K562 (cell line): ENCODE measurements around the gene SUDS3. TPM values are rescaled to one million over a fixed set of nuclear protein-coding genes. Genes with fewer than 3 reads are reported as not detected.

Experiments
- CXXC5 ChIP-seq: fragments of 250-450 bp; sonication (Bioruptor Pico); IDR thresholded peaks from 2 replicates; pipeline ENCODE4 v1.8.0; 2022; ENCODE audit warnings: inconsistent platforms, mild to moderate bottlenecking, moderate library complexity
- HMG20A ChIP-seq: fragments of 450-650 bp; formaldehyde crosslinking; conservative IDR thresholded peaks from 2 replicates; pipeline ENCODE4 v1.4.0; 2020; ENCODE audit warnings: mild to moderate bottlenecking, mixed read lengths
- KAT7 ChIP-seq: sonication (generic); formaldehyde crosslinking; IDR thresholded peaks from 2 replicates; pipeline ENCODE4 v1.8.0; 2022; ENCODE audit warnings: missing genetic modification reagents, mild to moderate bottlenecking, borderline replicate concordance
- NEUROD1 ChIP-seq: fragments of 150-350 bp; IDR thresholded peaks from 2 replicates; pipeline ENCODE4 v1.6.1; 2014; ENCODE audit warnings: borderline replicate concordance, low read length, low read depth; ENCODE audit not compliant: partially characterized antibody
- NFE2L1 ChIP-seq: fragments of 450-650 bp; IDR thresholded peaks from 2 replicates; pipeline ENCODE4 v1.6.1; 2016; ENCODE audit warnings: missing genetic modification characterization, low read depth, mild to moderate bottlenecking, missing compliant biosample characterization, moderate library complexity, borderline replicate concordance
- PKNOX1 ChIP-seq: fragments of 450-650 bp; IDR thresholded peaks from 2 replicates; pipeline ENCODE4 v1.6.1; 2016
- polyA plus RNA-seq, 8 experiments: library from polyadenylated mRNA; depleted of rRNA in 4 of 8; stranded (reverse) in 5 of 8; unstranded in 3 of 8; fragments of >200 nt; fragmentation: Nextera tagmentation in 2 of 8; fragmentation: Illumina TruSeq in 1 of 8; extraction: Ambion mirVana in 2 of 8; extraction: Trizol in 1 of 8; gene quantifications; 2 replicates each; pipeline versions ENCODE4 v1.2.1 to v1.2.3, GENCODE V29; 2011 to 2014; ENCODE audit warnings: inconsistent platforms in 1 of 8, missing spikeins in 1 of 8
- total RNA-seq, 7 experiments: library from RNA; depleted of rRNA in 6 of 7; stranded (reverse); fragments of >200 nt in 6 of 7; fragmentation: Illumina TruSeq in 2 of 7; extraction: Trizol in 2 of 7; gene quantifications; 2 replicates each; pipeline versions ENCODE4 v1.2.1 to v1.2.3, GENCODE V29; 2011 to 2021; ENCODE audit warnings: low replicate concordance in 1 of 7
- TF ChIP-seq, protein P1 (sequence below), 2 experiments: fragments of 450-650 bp; IDR thresholded peaks; 2 replicates each; pipeline ENCODE4 v1.6.1; 2018; ENCODE audit warnings: mild to moderate bottlenecking in 2 of 2, low read depth in 1 of 2; ENCODE audit not compliant: partially characterized antibody in 2 of 2
- TF ChIP-seq, protein P2 (sequence below): sonication (generic); formaldehyde crosslinking; IDR thresholded peaks from 2 replicates; pipeline ENCODE4 v1.8.0; 2023; ENCODE audit warnings: mild to moderate bottlenecking, missing genetic modification reagents
- TF ChIP-seq, protein P3 (sequence below): fragments of 450-650 bp; IDR thresholded peaks from 2 replicates; pipeline ENCODE4 v1.7.1; 2018; ENCODE audit warnings: mild to moderate bottlenecking, low read depth; ENCODE audit not compliant: partially characterized antibody
- TF ChIP-seq, protein P4 (sequence below), 2 experiments: fragments of 250-450 bp in 1 of 2; fragments of 450-650 bp in 1 of 2; sonication (Bioruptor Pico) in 1 of 2; IDR thresholded peaks; 2 replicates each; pipeline versions ENCODE4 v1.6.1 to v1.8.0; 2016 to 2021; ENCODE audit warnings: mild to moderate bottlenecking in 2 of 2, moderate library complexity in 2 of 2, missing compliant biosample characterization in 1 of 2, missing genetic modification characterization in 1 of 2

Gene SUDS3
- total and polyA plus RNA-seq, 9 of the 15 experiments (the other 6 are each of a cell fraction or from before 2014, with no cell fraction given), result 6.6 to 30.5 (median 23.3) TPM

DNA sequence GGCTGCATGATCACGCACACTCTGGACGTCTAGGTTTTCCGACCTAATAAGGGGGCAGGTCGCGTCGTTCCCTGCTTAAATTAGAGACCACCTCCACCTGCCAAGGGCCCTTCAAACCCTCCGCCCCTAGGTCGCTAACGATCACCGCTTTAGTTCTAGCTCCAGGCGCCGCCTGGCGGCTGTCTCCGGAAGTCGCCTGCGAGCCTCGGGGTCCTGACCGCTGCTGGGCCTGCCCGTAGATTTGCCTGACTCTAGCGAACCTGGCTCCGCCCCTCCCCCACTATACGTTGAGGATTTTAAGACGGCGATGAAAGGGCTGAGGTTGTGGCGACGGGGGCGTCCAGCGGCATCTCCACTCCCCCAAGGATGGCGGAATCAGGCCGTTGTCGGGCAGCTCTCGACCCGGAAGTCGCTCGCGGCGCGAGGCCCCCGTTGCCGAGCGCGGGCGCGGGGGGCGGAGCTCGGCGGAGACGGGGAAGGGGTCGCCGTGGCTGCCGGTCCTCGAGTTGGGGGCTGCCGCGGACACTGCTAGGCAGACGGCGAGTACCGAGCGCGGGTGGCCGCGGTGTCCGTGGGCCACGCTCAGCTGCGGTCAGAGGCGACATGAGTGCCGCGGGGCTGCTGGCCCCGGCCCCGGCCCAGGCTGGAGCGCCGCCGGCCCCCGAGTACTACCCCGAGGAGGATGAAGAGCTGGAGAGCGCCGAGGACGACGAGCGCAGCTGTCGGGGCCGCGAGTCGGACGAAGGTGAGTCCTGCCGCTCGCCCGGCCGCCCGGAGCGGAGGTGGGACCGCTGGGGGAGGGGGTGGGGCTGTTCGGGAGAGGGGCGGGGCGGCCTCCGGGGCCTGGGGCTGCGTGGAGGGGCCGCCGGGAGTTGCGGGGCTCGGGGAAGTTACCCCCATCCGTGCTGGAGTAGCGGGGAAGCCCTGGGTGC lies at the start of gene SUDS3 (continued):
- TF ChIP-seq, protein P1, sequence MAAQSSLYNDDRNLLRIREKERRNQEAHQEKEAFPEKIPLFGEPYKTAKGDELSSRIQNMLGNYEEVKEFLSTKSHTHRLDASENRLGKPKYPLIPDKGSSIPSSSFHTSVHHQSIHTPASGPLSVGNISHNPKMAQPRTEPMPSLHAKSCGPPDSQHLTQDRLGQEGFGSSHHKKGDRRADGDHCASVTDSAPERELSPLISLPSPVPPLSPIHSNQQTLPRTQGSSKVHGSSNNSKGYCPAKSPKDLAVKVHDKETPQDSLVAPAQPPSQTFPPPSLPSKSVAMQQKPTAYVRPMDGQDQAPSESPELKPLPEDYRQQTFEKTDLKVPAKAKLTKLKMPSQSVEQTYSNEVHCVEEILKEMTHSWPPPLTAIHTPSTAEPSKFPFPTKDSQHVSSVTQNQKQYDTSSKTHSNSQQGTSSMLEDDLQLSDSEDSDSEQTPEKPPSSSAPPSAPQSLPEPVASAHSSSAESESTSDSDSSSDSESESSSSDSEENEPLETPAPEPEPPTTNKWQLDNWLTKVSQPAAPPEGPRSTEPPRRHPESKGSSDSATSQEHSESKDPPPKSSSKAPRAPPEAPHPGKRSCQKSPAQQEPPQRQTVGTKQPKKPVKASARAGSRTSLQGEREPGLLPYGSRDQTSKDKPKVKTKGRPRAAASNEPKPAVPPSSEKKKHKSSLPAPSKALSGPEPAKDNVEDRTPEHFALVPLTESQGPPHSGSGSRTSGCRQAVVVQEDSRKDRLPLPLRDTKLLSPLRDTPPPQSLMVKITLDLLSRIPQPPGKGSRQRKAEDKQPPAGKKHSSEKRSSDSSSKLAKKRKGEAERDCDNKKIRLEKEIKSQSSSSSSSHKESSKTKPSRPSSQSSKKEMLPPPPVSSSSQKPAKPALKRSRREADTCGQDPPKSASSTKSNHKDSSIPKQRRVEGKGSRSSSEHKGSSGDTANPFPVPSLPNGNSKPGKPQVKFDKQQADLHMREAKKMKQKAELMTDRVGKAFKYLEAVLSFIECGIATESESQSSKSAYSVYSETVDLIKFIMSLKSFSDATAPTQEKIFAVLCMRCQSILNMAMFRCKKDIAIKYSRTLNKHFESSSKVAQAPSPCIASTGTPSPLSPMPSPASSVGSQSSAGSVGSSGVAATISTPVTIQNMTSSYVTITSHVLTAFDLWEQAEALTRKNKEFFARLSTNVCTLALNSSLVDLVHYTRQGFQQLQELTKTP (IDR thresholded peaks at IDR 0.05; ENCODE audit: low read depth in 1 of 2, partially characterized antibody in 2 of 2), result no peak
- TF ChIP-seq, protein P2, sequence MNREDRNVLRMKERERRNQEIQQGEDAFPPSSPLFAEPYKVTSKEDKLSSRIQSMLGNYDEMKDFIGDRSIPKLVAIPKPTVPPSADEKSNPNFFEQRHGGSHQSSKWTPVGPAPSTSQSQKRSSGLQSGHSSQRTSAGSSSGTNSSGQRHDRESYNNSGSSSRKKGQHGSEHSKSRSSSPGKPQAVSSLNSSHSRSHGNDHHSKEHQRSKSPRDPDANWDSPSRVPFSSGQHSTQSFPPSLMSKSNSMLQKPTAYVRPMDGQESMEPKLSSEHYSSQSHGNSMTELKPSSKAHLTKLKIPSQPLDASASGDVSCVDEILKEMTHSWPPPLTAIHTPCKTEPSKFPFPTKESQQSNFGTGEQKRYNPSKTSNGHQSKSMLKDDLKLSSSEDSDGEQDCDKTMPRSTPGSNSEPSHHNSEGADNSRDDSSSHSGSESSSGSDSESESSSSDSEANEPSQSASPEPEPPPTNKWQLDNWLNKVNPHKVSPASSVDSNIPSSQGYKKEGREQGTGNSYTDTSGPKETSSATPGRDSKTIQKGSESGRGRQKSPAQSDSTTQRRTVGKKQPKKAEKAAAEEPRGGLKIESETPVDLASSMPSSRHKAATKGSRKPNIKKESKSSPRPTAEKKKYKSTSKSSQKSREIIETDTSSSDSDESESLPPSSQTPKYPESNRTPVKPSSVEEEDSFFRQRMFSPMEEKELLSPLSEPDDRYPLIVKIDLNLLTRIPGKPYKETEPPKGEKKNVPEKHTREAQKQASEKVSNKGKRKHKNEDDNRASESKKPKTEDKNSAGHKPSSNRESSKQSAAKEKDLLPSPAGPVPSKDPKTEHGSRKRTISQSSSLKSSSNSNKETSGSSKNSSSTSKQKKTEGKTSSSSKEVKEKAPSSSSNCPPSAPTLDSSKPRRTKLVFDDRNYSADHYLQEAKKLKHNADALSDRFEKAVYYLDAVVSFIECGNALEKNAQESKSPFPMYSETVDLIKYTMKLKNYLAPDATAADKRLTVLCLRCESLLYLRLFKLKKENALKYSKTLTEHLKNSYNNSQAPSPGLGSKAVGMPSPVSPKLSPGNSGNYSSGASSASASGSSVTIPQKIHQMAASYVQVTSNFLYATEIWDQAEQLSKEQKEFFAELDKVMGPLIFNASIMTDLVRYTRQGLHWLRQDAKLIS (CRISPR knock-in tag), result 0 out of 2 replicates have a peak, but pooled peaks have one; percentile 59
- TF ChIP-seq HMG20A (CRISPR knock-in tag), result no peak
- TF ChIP-seq, protein P3, sequence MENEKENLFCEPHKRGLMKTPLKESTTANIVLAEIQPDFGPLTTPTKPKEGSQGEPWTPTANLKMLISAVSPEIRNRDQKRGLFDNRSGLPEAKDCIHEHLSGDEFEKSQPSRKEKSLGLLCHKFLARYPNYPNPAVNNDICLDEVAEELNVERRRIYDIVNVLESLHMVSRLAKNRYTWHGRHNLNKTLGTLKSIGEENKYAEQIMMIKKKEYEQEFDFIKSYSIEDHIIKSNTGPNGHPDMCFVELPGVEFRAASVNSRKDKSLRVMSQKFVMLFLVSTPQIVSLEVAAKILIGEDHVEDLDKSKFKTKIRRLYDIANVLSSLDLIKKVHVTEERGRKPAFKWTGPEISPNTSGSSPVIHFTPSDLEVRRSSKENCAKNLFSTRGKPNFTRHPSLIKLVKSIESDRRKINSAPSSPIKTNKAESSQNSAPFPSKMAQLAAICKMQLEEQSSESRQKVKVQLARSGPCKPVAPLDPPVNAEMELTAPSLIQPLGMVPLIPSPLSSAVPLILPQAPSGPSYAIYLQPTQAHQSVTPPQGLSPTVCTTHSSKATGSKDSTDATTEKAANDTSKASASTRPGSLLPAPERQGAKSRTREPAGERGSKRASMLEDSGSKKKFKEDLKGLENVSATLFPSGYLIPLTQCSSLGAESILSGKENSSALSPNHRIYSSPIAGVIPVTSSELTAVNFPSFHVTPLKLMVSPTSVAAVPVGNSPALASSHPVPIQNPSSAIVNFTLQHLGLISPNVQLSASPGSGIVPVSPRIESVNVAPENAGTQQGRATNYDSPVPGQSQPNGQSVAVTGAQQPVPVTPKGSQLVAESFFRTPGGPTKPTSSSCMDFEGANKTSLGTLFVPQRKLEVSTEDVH, result peak; percentile 82
- peak; percentile 68 for TF ChIP-seq NEUROD1
- TF ChIP-seq PKNOX1, result no peak; the same call in 1 of the 2 replicates
- TF ChIP-seq, protein P4, sequence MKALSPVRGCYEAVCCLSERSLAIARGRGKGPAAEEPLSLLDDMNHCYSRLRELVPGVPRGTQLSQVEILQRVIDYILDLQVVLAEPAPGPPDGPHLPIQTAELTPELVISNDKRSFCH (CRISPR knock-in tag; IDR thresholded peaks at IDR 0.05), result no peak
- TF ChIP-seq, protein P4 (tag; IDR thresholded peaks at IDR 0.05), result peak; percentile 78; the same call in 1 of the 2 replicates
- no peak for TF ChIP-seq NFE2L1 (tag)
- peak; percentile 32; the same call in 1 of the 2 replicates for TF ChIP-seq KAT7 (CRISPR knock-in tag)
- TF ChIP-seq CXXC5 (CRISPR knock-in tag), result peak; percentile 80
